PC-3 (cell line): ENCODE results near the gene IL1F10.

Source experiments
- EZH2 ChIP-seq: fragments of 300-600 bp; sonication (generic); IDR thresholded peaks from one replicate; pipeline ENCODE4 v1.6.1; 2017; ENCODE audit warnings: antibody characterized with exemption, mild to moderate bottlenecking, low read length; ENCODE audit not compliant: unreplicated experiment
- TF ChIP-seq, protein P1 (sequence below): fragments of 300-600 bp; sonication (generic); conservative IDR thresholded peaks from 2 replicates; pipeline ENCODE4 v1.5.1; 2017; ENCODE audit warnings: antibody characterized with exemption, low read depth, mild to moderate bottlenecking, low read length

DNA sequence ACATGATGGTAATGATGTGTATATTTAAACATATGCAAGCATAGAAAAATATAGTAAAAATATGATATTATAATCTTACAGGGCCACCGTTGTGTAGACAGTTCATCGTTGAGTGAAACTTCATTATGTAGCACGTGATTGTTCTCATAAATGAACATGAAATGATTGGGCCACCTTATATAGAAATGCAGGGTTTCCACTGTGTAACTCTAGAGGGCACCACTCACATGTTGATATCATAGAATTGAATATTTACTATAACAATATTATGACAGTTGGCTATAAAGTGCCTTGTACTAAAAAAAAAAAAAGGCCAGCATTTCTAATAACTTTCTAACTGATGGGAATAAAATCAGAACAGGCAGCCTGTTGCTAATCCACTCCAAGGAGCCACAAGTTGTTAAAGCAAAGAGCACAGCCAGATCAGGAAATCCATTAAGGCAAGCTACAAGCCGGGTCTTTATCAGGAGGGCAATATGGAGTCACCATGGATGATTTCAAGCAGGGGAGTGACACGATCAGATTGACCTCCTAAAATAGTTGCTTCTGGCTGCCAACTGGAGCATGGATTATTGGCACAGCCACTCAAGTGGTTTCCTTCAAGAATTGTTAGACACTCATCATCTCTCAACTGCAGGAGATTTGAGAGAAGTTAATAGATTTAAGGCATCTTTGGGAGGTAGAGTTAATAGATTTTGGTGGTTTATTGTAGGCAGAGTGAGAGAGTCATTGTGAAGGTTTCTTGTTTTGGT lies 16.7 kb downstream of the IL1F10 start:
- TF ChIP-seq, protein P1, sequence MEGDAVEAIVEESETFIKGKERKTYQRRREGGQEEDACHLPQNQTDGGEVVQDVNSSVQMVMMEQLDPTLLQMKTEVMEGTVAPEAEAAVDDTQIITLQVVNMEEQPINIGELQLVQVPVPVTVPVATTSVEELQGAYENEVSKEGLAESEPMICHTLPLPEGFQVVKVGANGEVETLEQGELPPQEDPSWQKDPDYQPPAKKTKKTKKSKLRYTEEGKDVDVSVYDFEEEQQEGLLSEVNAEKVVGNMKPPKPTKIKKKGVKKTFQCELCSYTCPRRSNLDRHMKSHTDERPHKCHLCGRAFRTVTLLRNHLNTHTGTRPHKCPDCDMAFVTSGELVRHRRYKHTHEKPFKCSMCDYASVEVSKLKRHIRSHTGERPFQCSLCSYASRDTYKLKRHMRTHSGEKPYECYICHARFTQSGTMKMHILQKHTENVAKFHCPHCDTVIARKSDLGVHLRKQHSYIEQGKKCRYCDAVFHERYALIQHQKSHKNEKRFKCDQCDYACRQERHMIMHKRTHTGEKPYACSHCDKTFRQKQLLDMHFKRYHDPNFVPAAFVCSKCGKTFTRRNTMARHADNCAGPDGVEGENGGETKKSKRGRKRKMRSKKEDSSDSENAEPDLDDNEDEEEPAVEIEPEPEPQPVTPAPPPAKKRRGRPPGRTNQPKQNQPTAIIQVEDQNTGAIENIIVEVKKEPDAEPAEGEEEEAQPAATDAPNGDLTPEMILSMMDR, result peak; percentile 75
- no peak for TF ChIP-seq EZH2
